Stimulated activated CD4-positive, alpha-beta T cell treated with anti-CD3 and anti-CD28 coated beads, Interleukin-15, amount 100 ng/mL, for 1 hour (primary cell): ENCODE results near the gene CD177.
"Not testable (repeated sequence)": the region's sequence is repeated elsewhere in the genome, so short reads cannot be mapped to it uniquely, and the experiment has no call there.

ENCODE experiments used
- DNase-seq, 2 donors: peaks; one replicate each; pipeline ENCODE4 v3.0.0-alpha.2; 2020; ENCODE audit warnings: low read depth in 1 of 2, low spot score in 1 of 2

The CD177 gene

GRCh38 chr19:43332058-43332922 is 21.2 kb upstream of the CD177 start:
- DNase-seq, result no peak

GRCh38 chr19:43336508-43336907 is 17.0 kb upstream of the CD177 start:
- not testable (repeated sequence) for DNase-seq

- no peak for DNase-seq
These were observed 15.7 kb upstream of the CD177 start for GRCh38 chr19:43337737-43338136.

GRCh38 chr19:43338530-43338929 is 15.0 kb upstream of the CD177 start:
- no peak for DNase-seq

GRCh38 chr19:43339243-43339930 is 14.1 kb upstream of the CD177 start:
- not testable (repeated sequence) for DNase-seq

- DNase-seq, result not testable (repeated sequence)
These were observed 13.4 kb upstream of the CD177 start for GRCh38 chr19:43340101-43340500.

- not testable (repeated sequence) for DNase-seq
These were observed 12.4 kb upstream of the CD177 start for GRCh38 chr19:43341098-43341497.

- not testable (repeated sequence) for DNase-seq
These were observed 11.4 kb upstream of the CD177 start for GRCh38 chr19:43342104-43342503.

GRCh38 chr19:43344347-43344925 is 9.1 kb upstream of the CD177 start:
- DNase-seq, result not testable (repeated sequence)

- DNase-seq, result not testable (repeated sequence)
These were observed 3.7 kb upstream of the CD177 start for GRCh38 chr19:43349813-43350212.

GRCh38 chr19:43351998-43352746 is 1.3 kb upstream of the CD177 start:
- no peak for DNase-seq

GRCh38 chr19:43354305-43354627 is 780 bp downstream of the CD177 start:
- DNase-seq, result no peak

GRCh38 chr19:43356749-43357148 is 3.3 kb downstream of the CD177 start:
- not testable (repeated sequence) for DNase-seq

- DNase-seq, result no peak
These were observed 8.7 kb downstream of the CD177 start for GRCh38 chr19:43362179-43362578.

- DNase-seq, result no peak
These were observed 9.3 kb downstream of the CD177 start for GRCh38 chr19:43362745-43363144.

- not testable (repeated sequence) for DNase-seq
These were observed 12.2 kb downstream of the CD177 start for GRCh38 chr19:43365677-43366076.

- DNase-seq, result no peak
These were observed 14.3 kb downstream of the CD177 start for GRCh38 chr19:43367822-43368221.

GRCh38 chr19:43368897-43369296 is 15.4 kb downstream of the CD177 start:
- not testable (repeated sequence) for DNase-seq

GRCh38 chr19:43371909-43372308 is 18.4 kb downstream of the CD177 start:
- DNase-seq, result no peak

- DNase-seq, result no peak
These were observed 19.0 kb downstream of the CD177 start for GRCh38 chr19:43372462-43372861.

- not testable (repeated sequence) for DNase-seq
These were observed 24.1 kb downstream of the CD177 start for GRCh38 chr19:43377624-43378023.
